ENCODE results near the gene ENPEP. TPM values are rescaled to one million over a fixed set of nuclear protein-coding genes. Genes with fewer than 3 reads are reported as not detected.

ENPEP gene
- total RNA-seq, 1 donor from 2014 or later: 8.6 TPM

- Mint-ChIP-seq H3K4me1 (ENCODE audit: unreplicated experiment) (peaks cover 9% of the 10 kb centered on the region), H3K27me3 (no peaks in the 10 kb centered on the region), H3K4me3 (no peak overlapping the region), H3K27ac (no peak overlapping the region), H3K36me3 (peaks cover 8% of the 10 kb centered on the region), H3K9me3 (peaks cover 11% of the 10 kb centered on the region)
- no peak for TF ChIP-seq CTCF (conservative IDR thresholded peaks at IDR 0.05)
- DNase-seq (ENCODE audit: extremely low spot score, unreplicated experiment): no peak
These were observed 25.9 kb downstream of the ENPEP start for GRCh38 chr4:110501826-110502225.

GRCh38 chr4:110503270-110504083 is 27.5 kb downstream of the ENPEP start:
- Mint-ChIP-seq H3K4me1 (ENCODE audit: unreplicated experiment) (peaks cover 9% of the 10 kb centered on the region), H3K27ac (no peak overlapping the region), H3K4me3 (no peak overlapping the region), H3K27me3 (no peaks in the 10 kb centered on the region), H3K36me3 (peaks cover 8% of the 10 kb centered on the region), H3K9me3 (peaks cover 11% of the 10 kb centered on the region)
- TF ChIP-seq CTCF (conservative IDR thresholded peaks at IDR 0.05): no peak
- DNase-seq (ENCODE audit: extremely low spot score, unreplicated experiment): no peak

DNA sequence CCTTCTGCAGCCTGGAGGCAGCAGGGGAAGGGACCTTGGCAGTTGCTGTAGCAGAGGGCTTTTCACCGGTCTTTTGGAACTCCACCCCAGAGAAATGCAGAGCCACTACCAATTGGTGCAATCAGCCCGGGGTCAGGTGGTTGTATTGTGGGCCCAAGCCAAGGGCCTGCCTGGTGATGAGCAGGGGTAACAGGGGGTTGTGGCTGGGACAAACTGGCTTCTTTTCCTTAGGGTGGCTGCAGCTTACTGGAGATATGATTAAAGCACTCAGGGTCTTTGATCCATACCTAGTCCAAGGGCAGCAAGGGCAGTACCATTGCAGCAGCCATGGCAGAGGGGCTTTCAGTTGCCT is 28.1 kb downstream of the ENPEP start:
- H3K4me3 Mint-ChIP-seq: no peak overlapping the region
- DNase-seq (ENCODE audit: extremely low spot score, unreplicated experiment): no peak
- H3K9me3 Mint-ChIP-seq: peaks cover 11% of the 10 kb centered on the region
- peaks cover 8% of the 10 kb centered on the region for H3K36me3 Mint-ChIP-seq
- no peak overlapping the region for H3K27ac Mint-ChIP-seq
- no peaks in the 10 kb centered on the region for H3K27me3 Mint-ChIP-seq
- TF ChIP-seq CTCF (conservative IDR thresholded peaks at IDR 0.05): no peak
- peaks cover 9% of the 10 kb centered on the region for H3K4me1 Mint-ChIP-seq (ENCODE audit: unreplicated experiment)

DNA sequence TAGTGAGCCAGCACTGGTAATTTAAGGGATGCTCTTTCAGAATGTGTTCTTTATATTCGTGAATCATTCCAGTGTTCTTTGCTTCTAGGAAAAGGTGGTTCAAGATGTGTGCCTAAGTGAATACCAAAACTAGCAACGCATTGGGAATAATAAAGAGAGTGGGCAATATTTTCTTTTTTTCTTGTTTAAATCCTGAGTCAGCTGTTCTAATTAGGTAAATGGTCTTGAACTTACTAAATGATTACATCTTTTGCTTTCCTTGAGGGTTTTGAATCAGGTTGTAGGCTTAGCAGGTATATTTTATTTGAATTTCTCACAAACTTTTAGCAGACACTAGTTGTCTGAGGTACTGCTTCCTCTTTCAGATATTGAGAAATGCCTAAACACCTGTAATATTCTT is 29.5 kb downstream of the ENPEP start:
- TF ChIP-seq CTCF (conservative IDR thresholded peaks at IDR 0.05): no peak
- peaks cover 8% of the 10 kb centered on the region for H3K36me3 Mint-ChIP-seq
- no peaks in the 10 kb centered on the region for H3K27me3 Mint-ChIP-seq
- DNase-seq (ENCODE audit: extremely low spot score, unreplicated experiment): no peak
- no peak overlapping the region for H3K27ac Mint-ChIP-seq
- H3K4me3 Mint-ChIP-seq: no peak overlapping the region
- H3K9me3 Mint-ChIP-seq: peaks cover 11% of the 10 kb centered on the region
- peaks cover 9% of the 10 kb centered on the region for H3K4me1 Mint-ChIP-seq (ENCODE audit: unreplicated experiment)

DNA sequence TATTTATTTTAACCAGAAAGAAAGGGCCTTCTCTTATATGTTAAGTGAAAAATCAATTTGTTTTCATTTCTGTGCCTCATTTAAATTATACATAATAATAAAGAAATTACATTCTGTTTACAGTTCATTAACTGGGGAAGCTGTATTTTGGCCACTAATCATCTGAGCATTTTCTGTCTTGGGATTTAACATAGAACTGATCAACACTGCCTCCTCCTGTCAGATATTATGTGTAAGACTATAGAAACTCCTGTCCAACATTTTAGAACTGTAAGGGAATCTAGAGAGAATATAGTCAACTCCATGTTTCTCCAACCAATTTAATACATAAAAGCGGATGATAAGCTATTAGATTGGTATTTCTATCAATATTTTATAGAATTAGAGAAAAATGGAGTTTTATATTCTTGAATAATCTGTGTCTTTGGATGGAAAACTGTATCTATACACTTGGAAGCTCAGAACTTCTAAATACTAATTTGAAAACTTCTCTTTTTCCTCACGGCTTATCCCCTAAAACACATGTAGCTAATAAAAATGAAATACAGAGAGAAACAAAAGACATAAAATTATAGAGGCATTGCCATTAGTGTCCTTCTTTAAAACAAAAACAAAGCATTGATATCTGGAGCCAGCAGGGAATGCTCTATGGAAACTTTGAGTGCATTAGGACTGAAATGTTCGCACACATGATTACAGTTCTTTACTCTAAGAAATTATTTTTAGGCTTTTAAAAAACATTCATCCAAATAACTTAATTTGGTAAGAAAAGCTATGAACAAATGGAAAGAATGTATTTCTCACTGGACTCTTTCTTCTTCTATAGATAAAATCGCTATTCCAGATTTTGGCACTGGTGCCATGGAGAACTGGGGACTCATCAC is 33.1 kb downstream of the ENPEP start:
- no peaks in the 10 kb centered on the region for H3K36me3 Mint-ChIP-seq
- no peaks in the 10 kb centered on the region for H3K9me3 Mint-ChIP-seq
- no peaks in the 10 kb centered on the region for H3K27me3 Mint-ChIP-seq
- no peaks in the 10 kb centered on the region for H3K4me1 Mint-ChIP-seq (ENCODE audit: unreplicated experiment)
- no peak overlapping the region for H3K27ac Mint-ChIP-seq
- TF ChIP-seq CTCF (conservative IDR thresholded peaks at IDR 0.05): peak; percentile 71
- H3K4me3 Mint-ChIP-seq: no peak overlapping the region
- no peak for DNase-seq (ENCODE audit: extremely low spot score, unreplicated experiment)
